Fibroblast of lung (primary cell): Measurements from ENCODE around the gene C4orf50.
"Not testable (repeated sequence)": the region's sequence is repeated elsewhere in the genome, so short reads cannot be mapped to it uniquely, and the experiment has no call there.

Source experiments
- EZH2 ChIP-seq: IDR thresholded peaks from 2 replicates; pipeline ENCODE4 v1.5.1; 2012; ENCODE audit warnings: low read length, control low read depth, mild to moderate bottlenecking; ENCODE audit errors: missing control alignments
- TF ChIP-seq, protein P1 (sequence below), 2 donors: IDR thresholded peaks in 1 of 2; conservative IDR thresholded peaks in 1 of 2; 1 replicate in 1 of 2; 2 replicates in 1 of 2; pipeline ENCODE4 v1.5.1; 2011 to 2012; ENCODE audit warnings: low read length in 2 of 2, control low read depth in 1 of 2, inconsistent platforms in 1 of 2, low read depth in 1 of 2, mild to moderate bottlenecking in 1 of 2

- TF ChIP-seq, protein P1, sequence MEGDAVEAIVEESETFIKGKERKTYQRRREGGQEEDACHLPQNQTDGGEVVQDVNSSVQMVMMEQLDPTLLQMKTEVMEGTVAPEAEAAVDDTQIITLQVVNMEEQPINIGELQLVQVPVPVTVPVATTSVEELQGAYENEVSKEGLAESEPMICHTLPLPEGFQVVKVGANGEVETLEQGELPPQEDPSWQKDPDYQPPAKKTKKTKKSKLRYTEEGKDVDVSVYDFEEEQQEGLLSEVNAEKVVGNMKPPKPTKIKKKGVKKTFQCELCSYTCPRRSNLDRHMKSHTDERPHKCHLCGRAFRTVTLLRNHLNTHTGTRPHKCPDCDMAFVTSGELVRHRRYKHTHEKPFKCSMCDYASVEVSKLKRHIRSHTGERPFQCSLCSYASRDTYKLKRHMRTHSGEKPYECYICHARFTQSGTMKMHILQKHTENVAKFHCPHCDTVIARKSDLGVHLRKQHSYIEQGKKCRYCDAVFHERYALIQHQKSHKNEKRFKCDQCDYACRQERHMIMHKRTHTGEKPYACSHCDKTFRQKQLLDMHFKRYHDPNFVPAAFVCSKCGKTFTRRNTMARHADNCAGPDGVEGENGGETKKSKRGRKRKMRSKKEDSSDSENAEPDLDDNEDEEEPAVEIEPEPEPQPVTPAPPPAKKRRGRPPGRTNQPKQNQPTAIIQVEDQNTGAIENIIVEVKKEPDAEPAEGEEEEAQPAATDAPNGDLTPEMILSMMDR (conservative IDR thresholded peaks at IDR 0.05 in 1 of 2, IDR thresholded peaks at IDR 0.05 in 1 of 2; ENCODE audit: low read depth in 1 of 2, low read length in 2 of 2) = not testable (repeated sequence)
- TF ChIP-seq EZH2 = not testable (repeated sequence)
Observed at GRCh38 chr4:5946653-5947052, 71.6 kb downstream of the C4orf50 start.
